Mucosa of gallbladder (tissue), 1 donor: ENCODE results near the gene ASCL3. TPM values are rescaled to one million over a fixed set of nuclear protein-coding genes. Genes with fewer than 3 reads are reported as not detected.
"Not testable (repeated sequence)": the region's sequence is repeated elsewhere in the genome, so short reads cannot be mapped to it uniquely, and the experiment has no call there.

Source experiments
- DNase-seq: peaks from one replicate; pipeline ENCODE4 v3.0.0-alpha.2; 2020; ENCODE audit warnings: low spot score
- total RNA-seq: library from RNA; stranded (reverse); gene quantifications from one replicate; pipeline ENCODE4 v1.2.1, GENCODE V29; 2021
- donor health status: DM: no; HTN: no; CAD: no.

The ASCL3 gene
- total RNA-seq, 1 donor from 2014 or later: not detected

DNA sequence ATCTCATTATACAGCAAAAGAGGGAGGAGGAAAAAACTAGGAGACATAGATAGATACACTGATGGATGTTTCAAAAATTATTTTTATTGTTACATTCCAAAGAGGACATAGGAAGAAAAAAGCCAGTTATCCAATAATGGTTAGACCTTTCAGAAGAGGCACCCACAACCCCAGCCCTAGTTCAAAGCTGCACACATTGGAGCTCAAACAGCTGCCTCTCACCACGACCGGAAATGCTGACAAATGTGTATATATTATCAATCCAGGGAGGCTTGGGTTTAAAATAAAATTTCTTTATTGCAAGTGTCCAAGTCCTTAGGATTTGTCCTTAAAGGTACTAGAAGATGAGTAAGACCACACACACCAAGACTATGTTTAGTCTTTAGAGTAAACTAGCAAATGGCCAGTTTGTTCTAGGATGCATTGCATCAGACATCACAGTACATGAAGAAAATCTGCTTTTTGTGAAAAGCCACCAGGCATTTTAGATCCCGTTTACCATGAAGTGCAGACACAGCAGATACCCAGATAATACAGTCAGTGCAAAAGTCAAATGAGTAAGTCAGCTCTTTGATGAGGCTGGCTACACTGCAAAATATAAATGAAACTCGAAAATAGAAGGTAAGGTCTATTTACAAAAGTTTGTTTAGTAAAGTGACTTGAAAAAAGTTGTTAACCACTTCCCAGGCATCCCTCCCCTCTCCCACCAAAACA lies 4.6 kb upstream of the ASCL3 start:
- no peak for DNase-seq

DNA sequence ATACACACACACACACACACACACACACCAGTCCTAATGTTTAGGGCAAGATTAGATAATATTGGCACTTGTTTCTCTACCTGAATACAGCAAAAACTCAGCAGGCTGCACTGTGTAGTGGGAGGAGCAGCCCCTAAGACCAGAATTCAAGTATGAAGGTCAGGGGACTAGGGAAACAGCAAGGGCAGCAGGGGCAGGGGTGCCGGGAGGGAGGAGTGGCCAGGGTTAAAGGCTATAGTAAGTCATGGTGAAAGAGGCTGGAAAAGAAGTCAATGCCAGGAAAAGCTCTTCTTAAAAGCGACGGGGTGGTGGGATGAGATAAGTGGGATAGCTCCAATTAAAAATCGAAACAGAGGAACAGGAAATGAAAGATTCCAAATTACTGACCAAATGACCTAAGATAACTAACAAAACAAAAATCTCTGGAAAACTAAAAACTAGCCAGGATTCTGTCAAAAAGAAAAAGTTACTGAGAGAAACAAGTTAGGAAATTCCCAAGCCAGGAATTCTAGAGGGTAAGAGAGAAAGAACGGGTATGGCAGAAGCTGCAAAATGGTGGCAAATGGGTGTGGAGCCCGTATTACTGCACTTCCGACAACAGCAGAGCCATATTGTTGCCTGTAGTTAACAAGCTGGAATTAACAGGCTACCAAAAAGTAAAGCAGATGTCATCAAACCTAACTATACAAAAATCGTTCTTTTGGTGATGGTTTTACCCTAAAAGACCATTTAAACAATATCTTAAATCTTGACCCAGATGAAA lies 1.3 kb downstream of the ASCL3 start:
- DNase-seq: no peak

DNA sequence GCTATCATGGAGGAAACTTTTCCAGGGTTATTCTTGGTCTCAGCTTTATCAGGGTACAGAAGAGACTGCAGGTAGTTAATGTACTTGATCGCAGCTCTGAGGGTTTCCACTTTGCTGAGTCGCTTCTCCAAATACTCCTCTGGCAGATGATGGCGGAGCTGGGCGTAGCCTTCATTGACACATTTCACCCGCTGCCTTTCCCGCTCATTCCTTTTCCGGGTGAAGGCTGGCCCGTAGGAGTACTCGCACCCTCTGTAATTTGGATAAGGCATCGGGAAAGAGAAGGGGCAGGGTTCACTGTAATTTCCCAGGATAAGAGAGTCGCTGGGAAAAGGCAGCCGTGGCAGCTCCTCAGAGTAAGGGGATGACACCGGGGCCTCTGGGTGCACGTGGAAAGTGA lies 5.2 kb downstream of the ASCL3 start:
- DNase-seq: no peak

DNA sequence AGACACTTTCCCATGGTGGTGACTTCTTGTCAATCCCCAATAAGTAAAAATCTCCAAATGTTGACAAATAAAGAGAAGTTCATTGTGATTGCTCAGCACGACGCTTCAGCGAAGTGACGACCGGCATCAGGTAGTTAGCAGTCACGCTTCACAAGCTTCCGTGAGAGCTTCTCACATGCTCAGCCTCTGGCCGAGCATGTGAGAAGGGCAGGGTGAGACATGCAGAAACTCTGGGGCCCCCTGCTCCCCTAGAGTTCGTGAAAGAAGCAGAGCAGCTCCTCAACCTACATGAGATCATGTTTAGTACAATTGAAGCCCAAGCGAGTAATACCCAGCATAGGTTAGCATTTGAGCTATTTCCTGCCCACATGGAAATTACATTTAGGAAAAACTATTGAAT lies 5.7 kb downstream of the ASCL3 start:
- DNase-seq: no peak

DNA sequence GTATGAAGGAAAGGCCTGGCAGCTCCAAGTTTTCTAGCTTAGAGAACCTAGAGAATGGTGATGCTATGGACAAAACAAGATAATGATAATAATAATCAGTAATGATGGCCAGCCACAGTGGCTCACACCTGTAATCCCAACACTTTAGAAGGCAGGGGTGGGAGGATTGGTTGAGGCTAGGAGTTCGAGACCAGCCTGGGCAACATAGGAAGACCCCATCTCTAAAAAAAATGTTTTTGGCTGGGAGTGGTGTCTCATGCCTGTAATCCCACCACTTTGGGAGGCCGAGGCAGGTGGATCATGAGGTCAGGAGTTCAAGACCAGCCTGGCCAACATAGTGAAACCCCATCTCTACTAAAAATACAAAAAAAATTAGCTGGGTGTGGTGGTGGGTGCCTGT lies 7.0 kb downstream of the ASCL3 start:
- not testable (repeated sequence) for DNase-seq

DNA sequence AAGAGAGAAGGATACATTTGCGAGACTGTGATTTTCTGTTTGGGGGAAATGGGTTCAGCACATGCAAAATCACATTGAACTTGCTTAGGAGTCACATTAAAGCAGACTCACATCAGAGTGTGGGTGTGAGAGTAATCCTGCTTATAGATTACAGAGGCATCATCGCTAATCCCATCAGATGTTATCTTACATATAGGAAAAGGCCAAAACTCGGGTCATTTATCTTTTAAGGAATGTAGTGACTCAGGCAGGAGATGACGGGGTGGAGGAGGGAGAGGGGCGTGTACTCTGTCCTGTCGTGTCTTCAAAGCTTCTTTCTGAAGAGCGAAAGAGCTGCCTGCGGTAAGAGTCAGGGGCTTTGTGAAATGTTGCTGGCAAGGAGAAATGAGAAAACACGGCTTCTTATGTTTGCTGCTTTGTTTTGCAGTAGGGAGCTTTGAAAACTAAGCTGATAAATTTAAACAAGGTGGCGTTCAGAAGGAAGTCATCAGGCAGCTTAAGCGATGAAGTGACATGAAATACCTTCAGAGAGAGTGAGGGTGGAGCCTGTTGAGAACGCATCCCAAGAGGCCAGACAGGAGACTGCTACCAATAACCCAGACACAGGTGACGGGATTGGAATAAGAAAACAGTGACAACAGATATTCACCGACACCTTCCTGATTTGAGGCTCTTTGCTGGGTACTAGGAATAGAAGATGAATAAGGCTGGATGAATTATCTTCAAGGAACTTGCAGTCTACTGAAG lies 7.9 kb downstream of the ASCL3 start:
- no peak for DNase-seq

DNA sequence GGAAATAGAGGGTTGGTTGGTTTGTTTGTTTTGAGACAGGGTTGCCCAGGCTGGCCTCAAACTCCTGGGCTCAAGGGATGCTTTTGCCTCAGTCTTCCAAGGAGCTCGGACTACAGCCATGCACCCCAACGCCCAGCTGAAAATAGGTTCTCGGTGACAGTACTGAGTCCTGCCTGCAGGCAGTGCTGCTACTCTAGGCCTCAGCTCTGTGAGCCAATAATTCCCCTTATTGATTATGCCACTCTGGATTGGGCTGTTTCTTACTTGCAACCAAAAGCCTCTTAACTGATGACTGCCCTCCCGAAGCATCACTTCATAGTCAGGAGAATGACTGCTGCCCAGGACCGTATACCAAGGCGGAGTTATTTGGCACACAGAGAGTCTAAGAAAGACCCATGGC lies 8.9 kb downstream of the ASCL3 start:
- no peak for DNase-seq

DNA sequence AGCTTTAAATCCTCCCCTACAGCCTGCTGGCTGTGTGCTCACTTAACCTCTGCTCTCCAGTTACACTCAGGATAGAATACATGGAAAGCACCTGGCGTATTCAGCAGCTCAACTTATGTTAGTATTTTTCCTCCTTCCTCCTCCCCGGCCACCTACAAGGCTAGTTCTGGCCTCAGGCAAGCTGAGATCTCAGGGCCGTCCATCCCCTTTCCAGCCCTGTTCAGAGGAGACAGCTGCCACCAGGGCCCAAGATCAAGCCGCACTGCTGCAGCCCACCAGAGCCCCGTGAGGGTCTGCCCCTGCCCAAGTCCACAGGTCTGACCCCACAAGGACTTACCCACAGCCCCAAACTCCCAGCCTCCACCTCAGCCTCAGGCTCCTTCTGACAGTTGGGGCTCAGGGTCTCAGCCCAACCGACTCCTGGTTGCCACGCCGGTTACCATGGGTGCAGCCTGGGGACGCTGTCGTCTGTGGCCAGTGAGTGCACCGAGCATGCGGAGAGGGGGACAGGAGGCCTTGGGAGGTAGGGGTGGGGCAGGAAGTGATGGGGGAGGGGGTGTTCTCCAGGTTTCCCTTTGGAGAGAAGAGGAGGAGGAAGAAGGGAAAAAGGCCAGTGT lies 10.1 kb downstream of the ASCL3 start, which contains the start of gene C11orf16:
Gene C11orf16 (minus strand): TSS at position 384 of the 617 bp plus-strand sequence. CDS start 639 bp downstream, outside the sequence.
- no peak for DNase-seq

DNA sequence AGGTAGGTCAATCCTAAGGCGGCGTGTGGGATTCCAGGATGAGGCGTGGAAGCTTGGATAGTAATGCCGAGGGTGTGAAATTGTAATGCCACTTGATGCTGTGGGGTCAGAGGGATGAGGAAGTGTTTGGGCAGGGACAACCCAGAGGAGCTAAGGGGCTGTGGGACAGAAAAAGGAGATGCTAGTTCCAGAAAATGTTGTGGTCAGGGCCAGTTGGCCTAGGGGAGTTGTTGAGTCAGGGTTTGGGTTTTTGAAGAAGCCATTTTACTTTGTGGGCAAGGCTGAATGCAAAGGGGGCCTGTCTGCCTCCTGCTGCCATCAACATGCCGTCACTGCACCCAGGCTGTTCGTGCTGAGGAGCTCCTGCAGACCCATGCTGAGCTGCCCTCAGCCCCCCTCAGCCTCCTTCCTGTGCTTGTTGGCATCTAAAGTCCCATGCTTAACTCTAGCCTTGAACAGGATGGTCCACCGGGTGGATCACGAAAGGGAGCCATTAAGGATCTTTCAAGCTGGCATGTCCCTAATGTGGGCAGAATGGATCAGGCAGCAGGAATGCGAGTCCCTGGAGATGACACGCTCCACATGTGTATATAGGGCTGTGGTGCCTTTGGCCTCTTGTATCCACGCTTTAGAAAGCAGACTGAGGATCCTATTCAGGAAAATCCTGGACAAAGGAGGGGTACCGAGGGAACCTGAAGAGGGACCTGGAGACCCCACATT lies 12.2 kb downstream of the ASCL3 start:
- no peak for DNase-seq

DNA sequence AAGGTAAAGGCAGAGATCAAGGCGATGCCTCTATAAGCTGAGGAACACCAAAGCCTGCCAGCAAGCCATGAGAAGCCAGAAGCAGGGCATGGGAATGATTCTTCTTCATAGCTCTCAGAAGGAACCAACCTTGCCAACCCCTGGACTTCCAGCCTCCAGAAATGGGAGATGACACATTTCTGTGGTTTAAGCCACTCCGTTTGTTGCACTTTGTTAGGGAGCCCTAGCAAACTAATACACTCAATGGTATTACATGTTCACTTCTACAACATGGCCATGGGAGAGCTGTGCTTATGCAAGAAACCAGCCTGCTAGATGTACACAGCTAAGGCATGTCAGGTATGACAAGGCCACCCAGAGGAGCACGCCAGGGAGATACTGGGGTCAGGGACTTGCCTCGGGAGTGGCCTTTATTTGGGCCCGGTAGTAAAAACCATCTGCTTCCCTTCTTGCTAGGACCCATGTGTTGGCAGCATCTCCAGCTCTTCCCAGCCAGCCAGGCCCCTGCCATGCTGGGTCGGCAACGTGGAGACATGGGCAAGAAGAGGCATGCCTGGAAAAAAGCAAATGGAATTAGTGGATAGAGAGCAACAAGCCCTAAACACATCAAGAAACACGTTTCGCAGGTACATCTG lies 13.7 kb downstream of the ASCL3 start:
- DNase-seq: no peak

DNA sequence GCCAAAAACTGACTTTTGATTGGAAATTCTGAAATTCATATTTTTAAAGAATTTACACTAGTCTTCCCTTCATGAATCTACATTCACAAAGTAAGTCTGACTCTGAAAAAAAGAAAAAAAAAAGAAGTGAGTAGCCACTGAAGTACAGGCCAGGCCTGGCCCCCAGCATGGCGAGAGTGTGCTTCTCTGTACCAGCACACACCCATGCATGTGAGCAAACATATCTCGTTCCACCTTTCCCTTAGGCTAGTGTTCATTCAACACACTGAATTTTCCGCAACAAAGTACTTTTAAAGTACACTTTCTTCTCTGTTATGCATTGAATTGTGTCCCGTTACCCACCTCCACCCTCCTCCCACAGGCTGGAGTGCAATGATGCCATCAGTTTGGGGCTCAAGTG lies 14.6 kb downstream of the ASCL3 start:
- no peak for DNase-seq

DNA sequence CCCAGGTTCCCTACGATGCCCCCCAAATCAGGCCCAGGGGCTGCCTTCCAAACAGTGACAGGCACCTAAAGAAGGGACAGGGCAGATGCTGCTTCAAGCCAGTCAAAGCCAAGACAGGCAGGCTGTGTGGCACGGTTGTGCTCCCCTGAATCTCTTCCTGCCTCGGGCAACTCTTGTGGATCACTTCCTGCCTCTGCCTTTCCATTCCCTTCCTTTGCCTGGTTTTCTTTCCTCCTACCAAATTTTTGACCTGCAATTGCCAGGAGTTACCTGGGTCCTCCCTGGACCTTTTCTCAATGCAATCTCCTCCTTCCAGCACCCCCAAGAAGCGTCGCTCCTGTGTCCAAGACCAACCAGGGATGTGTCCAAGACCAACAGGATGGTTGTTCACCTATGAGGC lies 15.6 kb downstream of the ASCL3 start:
- no peak for DNase-seq

DNA sequence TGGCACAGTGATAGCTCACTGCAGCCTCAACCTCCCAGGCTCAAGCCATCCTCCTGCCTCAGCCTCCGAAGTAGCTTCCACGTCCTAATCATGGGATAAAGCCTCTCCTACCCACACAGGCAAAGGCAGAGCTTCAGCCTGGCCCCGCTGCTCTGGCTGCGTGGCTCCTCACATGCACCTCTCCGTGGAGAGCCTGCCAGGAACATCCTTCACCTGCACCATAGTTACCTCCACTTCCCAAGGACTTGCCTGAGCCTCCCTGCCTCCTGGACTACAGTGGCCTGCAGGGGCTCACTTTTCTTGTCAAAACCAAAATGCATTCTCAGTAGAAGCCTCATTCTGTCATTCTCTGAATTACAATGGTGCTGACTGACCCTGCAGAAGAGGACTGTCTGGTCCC lies 16.6 kb downstream of the ASCL3 start:
- DNase-seq: no peak

DNA sequence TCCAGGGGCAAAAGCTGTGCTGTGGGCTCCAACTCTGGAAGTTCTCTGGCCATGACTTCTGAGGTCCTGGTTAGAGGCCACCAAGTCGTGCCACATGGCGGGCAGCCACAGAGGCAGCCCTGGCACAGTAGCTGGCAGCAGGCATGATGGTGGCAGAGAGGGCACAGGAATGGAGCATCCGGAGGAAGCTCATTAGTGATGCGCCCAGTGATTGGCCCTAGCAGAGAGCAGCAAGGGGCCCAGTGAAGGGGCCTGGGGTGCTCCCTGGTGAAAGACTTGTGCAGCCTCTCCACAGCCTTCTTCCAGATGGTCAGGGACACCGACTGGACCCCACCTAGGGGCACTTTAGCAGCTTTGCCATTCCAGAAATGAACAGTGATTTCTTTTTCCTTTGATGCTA lies 17.1 kb downstream of the ASCL3 start:
- DNase-seq: no peak

DNA sequence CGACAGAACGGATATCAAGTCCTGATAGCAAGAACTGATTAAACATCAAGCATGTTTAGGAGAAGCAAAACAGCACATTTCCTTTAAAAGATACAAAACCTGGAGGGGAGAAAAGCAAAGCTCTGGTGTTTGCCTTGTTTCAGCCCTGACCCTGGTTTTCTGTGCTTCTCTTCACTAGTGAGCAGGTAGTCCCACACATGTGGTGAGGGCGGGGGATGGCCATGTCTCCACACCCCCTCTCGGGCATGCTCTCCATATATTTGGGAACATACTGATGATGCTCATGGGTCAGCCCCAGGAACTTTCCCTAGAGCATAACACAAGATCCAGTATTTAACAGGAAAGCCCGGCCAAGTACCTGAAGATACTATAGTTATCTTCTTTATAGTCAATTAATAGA lies 20.1 kb downstream of the ASCL3 start:
- DNase-seq: no peak

DNA sequence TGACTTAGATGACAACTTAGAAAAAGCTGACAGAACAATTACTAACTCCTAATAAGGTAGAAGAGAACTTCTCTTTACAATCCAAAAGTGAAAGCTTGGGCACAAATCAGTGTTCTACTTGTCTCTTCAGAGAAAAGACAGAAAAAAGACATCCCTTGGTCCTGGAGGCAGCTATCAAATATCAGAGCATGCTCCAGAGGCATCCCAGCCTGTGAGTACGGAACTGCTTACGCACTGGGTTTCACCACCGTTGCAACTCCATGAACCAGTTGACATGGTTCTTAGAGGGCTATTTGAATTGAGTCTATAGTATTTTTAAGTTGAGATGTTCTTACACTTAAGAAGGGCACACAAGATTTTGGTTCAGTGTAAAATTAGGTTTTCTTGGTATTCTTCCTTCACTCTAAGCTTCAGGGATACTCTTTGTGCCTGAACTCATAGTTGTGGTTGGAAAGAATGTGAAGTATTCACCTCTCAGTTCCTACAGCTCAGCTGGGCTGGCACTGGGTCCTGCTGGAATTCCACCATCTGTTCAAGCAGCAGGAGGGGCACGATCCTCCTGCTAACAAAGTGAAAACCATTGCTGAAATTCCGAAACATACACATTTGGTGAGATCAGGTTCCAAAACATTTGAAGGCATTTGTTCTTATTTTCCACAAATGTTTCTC lies 25.5 kb downstream of the ASCL3 start:
- DNase-seq: peak; percentile 46

DNA sequence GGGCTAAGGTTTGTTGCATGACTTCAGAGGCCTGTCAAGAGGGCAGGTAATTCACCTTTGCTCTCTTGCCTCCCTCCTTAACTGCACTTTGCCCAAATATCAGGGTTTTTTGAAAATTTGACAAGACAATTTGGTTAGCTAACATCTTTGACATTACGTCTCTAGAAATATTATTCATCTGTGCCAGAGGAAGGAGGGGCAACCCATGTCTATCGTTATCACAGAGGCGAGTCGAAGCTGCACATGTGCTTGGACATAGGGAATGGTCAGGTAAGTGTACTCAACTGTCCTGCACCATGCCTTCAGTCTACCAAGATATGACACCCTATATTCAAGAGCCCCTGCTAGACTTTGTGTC lies 28.2 kb downstream of the ASCL3 start:
- DNase-seq: no peak

DNA sequence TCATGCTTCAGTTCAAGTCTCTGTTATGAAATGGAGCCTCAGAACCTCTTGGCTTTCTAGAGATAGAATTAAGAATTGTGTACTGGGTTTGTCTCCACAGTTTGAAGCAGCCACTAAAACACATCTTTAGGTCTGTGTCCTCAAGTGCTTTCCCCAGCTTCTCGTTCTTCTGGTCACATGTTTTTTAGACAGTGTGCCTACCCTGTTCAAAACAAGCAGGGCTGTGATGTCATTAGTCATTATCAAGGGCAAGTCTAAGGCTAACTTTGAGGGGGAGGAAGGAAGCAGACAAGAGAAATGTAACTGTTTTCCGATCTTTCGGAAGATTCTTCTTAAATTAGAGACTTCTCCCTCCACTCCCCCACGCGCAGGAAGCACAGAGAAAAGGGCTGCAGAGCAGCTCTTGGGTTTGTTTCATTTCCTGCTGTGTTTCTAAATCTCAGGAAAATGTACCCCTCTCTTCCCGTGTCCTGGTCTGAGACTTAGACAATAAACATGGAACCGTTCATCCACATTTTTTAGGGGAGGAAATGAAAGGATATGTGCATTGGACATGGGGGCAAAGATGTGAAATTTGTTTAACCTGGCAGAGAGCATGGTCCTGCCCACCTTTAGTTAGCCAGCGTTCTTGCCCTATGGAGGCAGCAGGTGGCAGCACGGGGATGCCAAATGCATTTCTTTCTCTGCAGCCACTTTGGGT lies 28.7 kb downstream of the ASCL3 start:
- peak; percentile 22 for DNase-seq

DNA sequence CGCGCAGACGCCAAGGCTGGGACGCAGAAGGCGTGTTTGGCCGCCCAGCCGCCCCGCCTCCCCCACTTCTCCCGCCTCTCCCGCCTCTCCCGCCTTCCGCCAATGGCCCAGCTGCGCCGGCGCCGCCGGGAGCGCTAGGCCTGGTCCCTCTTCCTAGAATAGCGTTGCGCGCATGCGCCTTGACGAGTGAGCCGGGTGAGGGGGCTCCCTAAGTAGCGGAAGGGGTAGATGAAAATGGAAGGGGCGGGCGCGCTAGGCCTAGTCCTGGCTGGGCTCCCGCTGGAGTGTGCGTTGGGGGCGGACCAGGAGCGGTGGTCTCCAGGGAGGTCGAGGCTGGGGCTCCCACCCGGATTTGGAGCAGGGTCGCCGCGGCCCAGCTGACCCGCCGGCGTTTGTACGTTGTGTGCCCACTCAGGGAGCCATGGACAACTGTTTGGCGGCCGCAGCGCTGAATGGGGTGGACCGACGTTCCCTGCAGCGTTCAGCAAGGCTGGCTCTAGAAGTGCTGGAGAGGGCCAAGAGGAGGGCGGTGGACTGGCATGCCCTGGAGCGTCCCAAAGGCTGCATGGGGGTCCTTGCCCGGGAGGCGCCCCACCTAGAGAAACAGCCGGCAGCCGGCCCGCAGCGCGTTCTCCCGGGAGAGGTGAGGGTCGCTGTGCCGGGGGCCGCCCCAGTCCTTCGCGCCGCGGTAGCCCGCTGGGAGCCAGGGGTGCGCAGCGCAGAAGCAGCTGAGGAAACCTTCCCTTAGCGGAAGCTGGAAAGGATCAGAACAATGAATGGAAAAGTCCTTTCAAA lies 31.6 kb downstream of the ASCL3 start, which contains the start of gene AKIP1:
Gene AKIP1 (plus strand): TSS at position 161 of the 795 bp plus-strand sequence. CDS start 261 bp downstream, at position 422.
- peak; percentile 94 for DNase-seq
